Stimulated activated CD4-positive, alpha-beta T cell treated with anti-CD3 and anti-CD28 coated beads, TNF-alpha, amount 100 ng/mL, for 48 hours (primary cell): ENCODE results near the gene CMTM4.

Experiments used
- DNase-seq, 3 donors: peaks; one replicate each; pipeline ENCODE4 v3.0.0-alpha.2; 2020; ENCODE audit warnings: low read depth in 3 of 3

The CMTM4 gene

GRCh38 chr16:66696669-66697630 lies at the start of gene CMTM4:
TSS of gene CMTM4 (minus strand) at chr16:66696743. CDS start at chr16:66696525, 218 bp downstream.
- DNase-seq, result peak; percentile 41 to 77 (median 57)

- no peak for DNase-seq
These were observed 49.5 kb upstream of the CMTM4 start for GRCh38 chr16:66746048-66746447.

GRCh38 chr16:66741950-66742808 lies 45.6 kb upstream of the CMTM4 start:
- no peak for DNase-seq

- no peak for DNase-seq
These were observed 44.8 kb upstream of the CMTM4 start for GRCh38 chr16:66741169-66741900.

- no peak for DNase-seq
These were observed 44.0 kb upstream of the CMTM4 start for GRCh38 chr16:66740533-66740932.

- DNase-seq, result no peak
These were observed 43.5 kb upstream of the CMTM4 start for GRCh38 chr16:66740010-66740409.

GRCh38 chr16:66735891-66736290 lies 39.3 kb upstream of the CMTM4 start:
- DNase-seq, result no peak

GRCh38 chr16:66731101-66731500 lies 34.6 kb upstream of the CMTM4 start:
- DNase-seq, result no peak

GRCh38 chr16:66728804-66729203 lies 32.3 kb upstream of the CMTM4 start:
- no peak for DNase-seq

GRCh38 chr16:66728117-66728787 lies 31.7 kb upstream of the CMTM4 start:
- no peak for DNase-seq

- DNase-seq, result no peak
These were observed 24.2 kb upstream of the CMTM4 start for GRCh38 chr16:66720766-66721165.

- no peak for DNase-seq
These were observed 22.7 kb upstream of the CMTM4 start for GRCh38 chr16:66719246-66719645.

GRCh38 chr16:66717776-66718175 lies 21.2 kb upstream of the CMTM4 start:
- no peak for DNase-seq

- DNase-seq, result no peak
These were observed 20.7 kb upstream of the CMTM4 start for GRCh38 chr16:66717112-66717675.

GRCh38 chr16:66714654-66715307 lies 18.2 kb upstream of the CMTM4 start:
- DNase-seq, result no peak

GRCh38 chr16:66714062-66714461 lies 17.5 kb upstream of the CMTM4 start:
- DNase-seq, result no peak

GRCh38 chr16:66713076-66713475 lies 16.5 kb upstream of the CMTM4 start:
- no peak for DNase-seq

GRCh38 chr16:66712512-66712911 lies 16.0 kb upstream of the CMTM4 start:
- DNase-seq, result no peak

- DNase-seq, result no peak
These were observed 15.0 kb upstream of the CMTM4 start for GRCh38 chr16:66711581-66711980.

GRCh38 chr16:66706506-66706880 lies 9.9 kb upstream of the CMTM4 start:
- no peak for DNase-seq
